Effector memory CD4-positive, alpha-beta T cell (primary cell): ENCODE results near the gene RIC1.

Source experiments
- DNase-seq, 3 donors: peaks; one replicate each; pipeline ENCODE4 v3.0.0-alpha.2; 2020
- H3K27ac ChIP-seq: 2 replicates; pipeline ENCODE4 v1.7.0; 2013; ENCODE audit warnings: mild to moderate bottlenecking, low read length, moderate library complexity; ENCODE audit not compliant: insufficient read depth, poor library complexity, severe bottlenecking
- H3K27me3 ChIP-seq: replicated peaks from 2 replicates; pipeline ENCODE4 v1.7.0; 2013; ENCODE audit warnings: mild to moderate bottlenecking, low read length; ENCODE audit not compliant: insufficient read depth, control insufficient read depth, poor library complexity, severe bottlenecking
- H3K36me3 ChIP-seq: 2 replicates; pipeline ENCODE4 v1.7.0; 2013; ENCODE audit warnings: mild to moderate bottlenecking, low read length, moderate library complexity; ENCODE audit not compliant: control insufficient read depth, insufficient read depth
- H3K4me1 ChIP-seq: 2 replicates; pipeline ENCODE4 v1.7.0; 2013; ENCODE audit warnings: low read length, mild to moderate bottlenecking; ENCODE audit not compliant: control insufficient read depth, insufficient read depth, poor library complexity, severe bottlenecking
- H3K4me3 ChIP-seq: 2 replicates; pipeline ENCODE4 v1.7.0; 2013; ENCODE audit warnings: low read length, low read depth, mild to moderate bottlenecking; ENCODE audit not compliant: insufficient read depth, poor library complexity, severe bottlenecking
- H3K9me3 ChIP-seq: 2 replicates; pipeline ENCODE4 v1.7.0; 2013; ENCODE audit warnings: mild to moderate bottlenecking, low read length, moderate library complexity; ENCODE audit not compliant: control insufficient read depth

RIC1 gene

GRCh38 chr9:5815461-5815860 is 186.6 kb downstream of the RIC1 start:
- H3K27me3 ChIP-seq = no peaks in the 10 kb centered on the region
- H3K4me3 ChIP-seq = no peak overlapping the region
- DNase-seq = no peak
- peaks cover 23% of the 10 kb centered on the region for H3K36me3 ChIP-seq
- no peak overlapping the region for H3K27ac ChIP-seq
- H3K9me3 ChIP-seq = no peaks in the 10 kb centered on the region
- H3K4me1 ChIP-seq = no peaks in the 10 kb centered on the region

- Histone ChIP-seq H3K9me3 (no peaks in the 10 kb centered on the region), H3K36me3 (peaks cover 13% of the 10 kb centered on the region), H3K4me3 (no peak overlapping the region), H3K27ac (no peak overlapping the region), H3K4me1 (no peaks in the 10 kb centered on the region), H3K27me3 (no peaks in the 10 kb centered on the region)
- DNase-seq = no peak
Observed at GRCh38 chr9:5817862-5818261, 189.0 kb downstream of the RIC1 start.

DNA sequence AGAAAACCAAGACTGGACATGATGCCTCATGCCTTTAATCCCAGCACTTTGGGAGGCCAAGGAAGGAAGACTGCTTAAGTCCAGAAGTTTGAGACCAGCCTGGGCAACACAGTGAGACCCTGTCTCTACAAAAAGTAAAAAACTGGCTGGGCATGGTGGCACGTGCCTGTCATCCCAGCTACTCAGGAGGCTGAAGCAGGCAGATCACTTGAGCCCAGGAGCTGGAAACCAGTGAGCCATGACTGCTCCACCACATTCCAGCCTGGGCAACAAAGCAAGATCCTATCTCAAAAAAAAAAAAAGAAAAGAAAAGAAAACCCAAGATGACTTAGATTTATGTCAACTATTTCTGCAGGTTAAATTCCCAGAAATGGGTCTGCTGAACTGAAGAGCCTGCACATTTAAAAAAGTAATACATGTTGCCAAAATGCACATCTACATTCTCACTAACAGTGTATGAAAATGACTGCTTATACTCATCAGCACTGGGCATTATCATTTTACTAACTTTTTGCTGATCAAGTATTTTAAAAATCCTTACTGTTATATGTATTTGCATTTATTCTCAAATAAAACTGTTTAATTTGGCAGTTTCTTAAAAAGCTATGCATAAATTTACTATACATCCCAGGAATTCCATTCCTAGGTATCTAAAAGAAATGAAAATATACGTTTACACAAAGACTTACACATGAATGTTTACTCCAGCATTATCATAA is 189.7 kb downstream of the RIC1 start:
- Histone ChIP-seq H3K4me1 (no peaks in the 10 kb centered on the region), H3K36me3 (peaks cover 13% of the 10 kb centered on the region), H3K27ac (no peak overlapping the region), H3K9me3 (no peaks in the 10 kb centered on the region), H3K4me3 (no peak overlapping the region), H3K27me3 (no peaks in the 10 kb centered on the region)
- DNase-seq = no peak

GRCh38 chr9:5819174-5819573 is 190.3 kb downstream of the RIC1 start:
- Histone ChIP-seq H3K9me3 (no peaks in the 10 kb centered on the region), H3K27me3 (no peaks in the 10 kb centered on the region), H3K36me3 (peaks cover 13% of the 10 kb centered on the region), H3K27ac (no peak overlapping the region), H3K4me1 (no peaks in the 10 kb centered on the region), H3K4me3 (no peak overlapping the region)
- DNase-seq = no peak

GRCh38 chr9:5820425-5820824 is 191.5 kb downstream of the RIC1 start:
- Histone ChIP-seq H3K27me3 (no peaks in the 10 kb centered on the region), H3K9me3 (no peaks in the 10 kb centered on the region), H3K36me3 (peaks cover 13% of the 10 kb centered on the region), H3K4me1 (no peaks in the 10 kb centered on the region), H3K4me3 (no peak overlapping the region), H3K27ac (no peak overlapping the region)
- no peak for DNase-seq

DNA sequence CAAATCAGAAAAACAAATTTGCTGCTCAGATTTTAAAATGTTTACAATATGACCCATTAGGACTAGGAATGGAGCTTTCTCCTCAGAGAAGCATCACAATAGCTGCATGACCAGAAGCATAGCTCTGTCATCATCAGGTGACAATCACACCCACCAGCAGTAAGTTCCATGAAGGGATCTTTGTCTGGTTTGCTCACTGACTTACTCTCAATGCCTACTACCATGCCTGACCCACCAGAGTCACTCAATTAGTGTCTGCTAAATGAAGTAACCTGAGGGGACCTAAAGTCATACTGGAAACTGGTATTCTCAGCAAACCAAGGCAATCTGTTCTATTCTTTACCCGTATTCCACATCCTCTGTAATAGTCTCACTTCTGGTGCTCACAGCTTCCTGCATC is 196.3 kb downstream of the RIC1 start:
- Histone ChIP-seq H3K9me3 (no peaks in the 10 kb centered on the region), H3K36me3 (peaks cover 7% of the 10 kb centered on the region), H3K27me3 (no peaks in the 10 kb centered on the region), H3K4me1 (no peaks in the 10 kb centered on the region), H3K27ac (no peak overlapping the region), H3K4me3 (no peak overlapping the region)
- no peak for DNase-seq
